ENCODE results near the gene GNB3.
A peak's percentile ranks its signal among the peaks of the same experiment; 100 is the strongest.
"Not testable (repeated sequence)": the region's sequence is repeated elsewhere in the genome, so short reads cannot be mapped to it uniquely, and the experiment has no call there.

GNB3 gene

GRCh38 chr12:6869049-6870021, 28.6 kb downstream of the GNB3 start:
- peak; percentile 82 for TF ChIP-seq CTCF (IDR thresholded peaks at IDR 0.05; ENCODE audit: low read depth, low read length)
- peak; percentile 38 for DNase-seq (ENCODE audit: extremely low read depth, low read depth)

DNA sequence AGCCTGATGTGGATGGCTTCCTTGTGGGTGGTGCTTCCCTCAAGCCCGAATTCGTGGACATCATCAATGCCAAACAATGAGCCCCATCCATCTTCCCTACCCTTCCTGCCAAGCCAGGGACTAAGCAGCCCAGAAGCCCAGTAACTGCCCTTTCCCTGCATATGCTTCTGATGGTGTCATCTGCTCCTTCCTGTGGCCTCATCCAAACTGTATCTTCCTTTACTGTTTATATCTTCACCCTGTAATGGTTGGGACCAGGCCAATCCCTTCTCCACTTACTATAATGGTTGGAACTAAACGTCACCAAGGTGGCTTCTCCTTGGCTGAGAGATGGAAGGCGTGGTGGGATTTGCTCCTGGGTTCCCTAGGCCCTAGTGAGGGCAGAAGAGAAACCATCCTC, 29.6 kb downstream of the GNB3 start:
- not testable (repeated sequence) for DNase-seq (ENCODE audit: extremely low read depth, low read depth)

DNA sequence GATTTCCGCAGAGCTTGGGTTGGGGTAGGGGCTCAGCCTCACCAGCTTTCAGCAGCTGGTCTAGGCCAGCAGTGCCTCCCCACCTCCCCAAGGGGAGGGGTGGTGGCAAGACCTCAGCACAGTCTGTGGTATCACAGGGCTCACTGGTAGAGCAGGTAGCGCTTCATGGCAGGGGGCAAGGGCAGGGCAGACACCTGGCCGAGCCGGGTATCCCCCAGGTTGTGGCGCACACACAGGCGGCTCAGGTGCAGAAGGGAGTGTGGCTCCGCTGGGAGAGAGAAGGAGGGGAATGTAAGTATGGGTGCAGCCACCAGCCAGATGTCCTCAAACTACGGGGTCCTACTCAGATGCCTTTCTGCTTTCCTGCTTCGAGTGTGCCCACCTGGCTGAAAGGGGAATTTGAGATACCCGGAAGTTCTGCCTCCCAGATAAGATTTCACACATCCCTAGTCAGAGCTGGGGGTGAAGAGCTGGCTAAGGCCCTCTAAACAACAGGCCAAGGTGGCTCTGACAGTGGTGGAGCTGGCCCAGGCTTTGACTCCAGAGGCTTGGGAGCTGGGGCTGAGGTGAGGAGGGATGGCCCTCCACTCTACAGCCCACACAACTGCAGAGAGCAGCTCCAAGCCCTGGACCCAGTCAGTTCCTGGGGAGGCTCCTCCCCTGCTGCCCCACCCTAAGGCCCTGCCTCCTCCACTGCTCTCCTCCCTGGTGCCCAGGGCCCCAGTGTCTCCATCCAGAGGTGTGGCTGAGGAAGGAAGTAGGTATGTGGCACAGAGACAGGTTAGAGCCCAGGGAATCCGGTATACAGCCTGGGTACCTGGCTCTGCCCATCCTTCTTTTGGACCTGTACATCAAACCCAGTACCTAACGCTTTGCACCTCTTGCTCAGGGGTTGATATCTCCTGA, 30.6 kb downstream of the GNB3 start:
- DNase-seq (ENCODE audit: extremely low read depth, low read depth) = no peak
- TF ChIP-seq CTCF (IDR thresholded peaks at IDR 0.05; ENCODE audit: low read depth, low read length) = no peak

DNA sequence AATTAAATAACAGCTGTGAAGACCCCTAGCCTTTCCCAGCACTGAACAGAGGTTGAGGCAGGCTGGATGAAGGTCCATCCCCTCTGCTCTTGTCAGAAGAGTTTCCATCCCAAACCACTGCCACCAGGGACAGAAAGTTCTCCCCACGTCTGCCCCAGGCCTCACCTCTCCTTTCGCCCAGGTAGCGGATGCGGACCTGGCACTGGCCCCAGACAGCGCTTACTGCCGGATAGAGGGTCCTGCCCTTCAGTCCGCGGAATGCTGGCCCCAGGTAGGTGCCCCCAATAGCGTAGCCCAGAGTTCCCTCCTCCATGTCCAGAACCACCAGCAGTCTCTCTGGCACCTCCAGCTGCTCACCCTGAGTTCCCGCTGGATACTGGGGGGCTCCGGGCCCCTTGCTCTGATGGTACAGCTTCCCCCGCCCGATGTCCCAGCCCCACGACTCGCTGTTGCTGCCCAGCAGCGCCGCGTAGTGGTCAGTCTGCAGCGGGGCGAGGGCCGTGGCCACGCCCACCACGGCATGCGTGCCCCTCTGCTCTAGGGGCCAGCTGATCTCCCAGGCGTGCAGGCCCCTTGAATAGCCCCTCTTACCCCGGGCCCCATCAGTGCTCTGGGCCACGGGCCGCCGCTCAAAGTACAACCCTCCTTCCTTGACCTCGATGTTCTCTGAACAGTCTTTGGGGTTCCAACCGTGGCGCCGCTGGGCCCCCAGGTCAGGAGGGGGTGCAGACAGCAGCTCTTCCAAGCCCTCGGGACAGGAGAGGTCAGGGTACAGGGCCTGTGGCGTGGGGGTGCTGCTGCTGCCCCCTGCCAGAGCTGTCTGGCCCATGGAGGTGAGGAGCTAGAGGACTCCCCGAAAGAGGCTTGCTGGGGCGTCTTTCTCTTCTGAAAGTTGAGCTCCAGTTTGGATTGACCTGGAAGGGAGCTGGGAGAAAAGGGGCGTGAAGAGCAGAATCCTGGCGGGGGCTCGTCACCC, 31.6 kb downstream of the GNB3 start:
- TF ChIP-seq CTCF (IDR thresholded peaks at IDR 0.05; ENCODE audit: low read depth, low read length) = peak; percentile 98
- DNase-seq (ENCODE audit: extremely low read depth, low read depth) = no peak

- peak; percentile 77 for DNase-seq (ENCODE audit: extremely low read depth, low read depth)
- no peak; the same call in 1 of the 2 replicates for TF ChIP-seq CTCF (IDR thresholded peaks at IDR 0.05; ENCODE audit: low read depth, low read length)
Measured at GRCh38 chr12:6873094-6874014, 32.6 kb downstream of the GNB3 start, which contains the start of gene SPSB2. Gene SPSB2, minus strand, starts transcription at chr12:6873303. Its CDS starts 402 bp downstream, at chr12:6872901.

- not testable (repeated sequence) for DNase-seq (ENCODE audit: extremely low read depth, low read depth)
Measured at GRCh38 chr12:6874015-6874368, 33.3 kb downstream of the GNB3 start.

GRCh38 chr12:6879824-6880223, 39.1 kb downstream of the GNB3 start:
- not testable (repeated sequence) for DNase-seq (ENCODE audit: extremely low read depth, low read depth)

Measured in AG09319 (cell line).